CD4-positive, alpha-beta T cell treated with Interleukin-15 for 1 hour (primary cell): ENCODE results near the gene TP73.
"Not testable (repeated sequence)": the region's sequence is repeated elsewhere in the genome, so short reads cannot be mapped to it uniquely, and the experiment has no call there.

Experiments
- DNase-seq: peaks from one replicate; pipeline ENCODE4 v3.0.0-alpha.2; 2020

The TP73 gene

GRCh38 chr1:3746389-3746829 is 94.1 kb downstream of the TP73 start:
- DNase-seq, result no peak

- peak; percentile 87 for DNase-seq
Measured at GRCh38 chr1:3746830-3747521, 94.7 kb downstream of the TP73 start.

GRCh38 chr1:3747522-3747848 is 95.2 kb downstream of the TP73 start:
- no peak for DNase-seq

- no peak for DNase-seq
Measured at GRCh38 chr1:3747903-3748302, 95.6 kb downstream of the TP73 start.

- DNase-seq, result not testable (repeated sequence)
Measured at GRCh38 chr1:3748316-3748900, 96.1 kb downstream of the TP73 start.

- DNase-seq, result no peak
Measured at GRCh38 chr1:3749512-3749911, 97.2 kb downstream of the TP73 start.

GRCh38 chr1:3750741-3751140 is 98.4 kb downstream of the TP73 start:
- DNase-seq, result no peak

- DNase-seq, result no peak
Measured at GRCh38 chr1:3752400-3752945, 100.2 kb downstream of the TP73 start, which contains the start of gene CCDC27. TSS of gene CCDC27 (plus strand) at chr1:3752450. CDS start at chr1:3752482, 32 bp downstream.

GRCh38 chr1:3753656-3754454 is 101.5 kb downstream of the TP73 start:
- DNase-seq, result no peak

GRCh38 chr1:3756394-3756793 is 104.1 kb downstream of the TP73 start:
- DNase-seq, result no peak

- DNase-seq, result no peak
Measured at GRCh38 chr1:3759164-3759563, 106.8 kb downstream of the TP73 start.

- DNase-seq, result no peak
Measured at GRCh38 chr1:3759796-3760195, 107.5 kb downstream of the TP73 start.

GRCh38 chr1:3761296-3762010 is 109.1 kb downstream of the TP73 start:
- DNase-seq, result no peak

- DNase-seq, result no peak
Measured at GRCh38 chr1:3762151-3762872, 110.0 kb downstream of the TP73 start.

- no peak for DNase-seq
Measured at GRCh38 chr1:3762873-3763228, 110.5 kb downstream of the TP73 start.

GRCh38 chr1:3763351-3764125 is 111.2 kb downstream of the TP73 start:
- no peak for DNase-seq

- DNase-seq, result no peak
Measured at GRCh38 chr1:3767328-3767925, 115.1 kb downstream of the TP73 start.

- no peak for DNase-seq
Measured at GRCh38 chr1:3768811-3769390, 116.6 kb downstream of the TP73 start.

GRCh38 chr1:3770047-3770765 is 117.9 kb downstream of the TP73 start:
- no peak for DNase-seq
